Thoracic aorta (tissue), 2 donors: ENCODE data around the gene PCDH9. TPM values are rescaled to one million over a fixed set of nuclear protein-coding genes. Genes with fewer than 3 reads are reported as not detected.

ENCODE experiments used
- ATAC-seq: fragments of 150-250 bp; one replicate; pipeline ENCODE4 v1.8.0; 2017; ENCODE audit warnings: low read depth; ENCODE audit not compliant: insufficient number of reproducible peaks, low FRiP score
- DNase-seq: peaks from one replicate; pipeline ENCODE4 v3.0.0-alpha.2; 2020; ENCODE audit warnings: low spot score
- H3K27ac ChIP-seq, 2 donors: fragments of 200-600 bp; sonication (generic); 1 replicate in 1 of 2; 2 replicates in 1 of 2; pipeline ENCODE4 v1.5.1; 2016; ENCODE audit warnings: mild to moderate bottlenecking in 2 of 2, moderate library complexity in 2 of 2
- H3K27me3 ChIP-seq: fragments of 200-600 bp; sonication (generic); replicated peaks from 2 replicates; pipeline ENCODE4 v1.6.0; 2016; ENCODE audit warnings: mild to moderate bottlenecking; ENCODE audit not compliant: insufficient read depth
- H3K36me3 ChIP-seq: fragments of 200-600 bp; sonication (generic); one replicate; pipeline ENCODE4 v1.5.1; 2016
- H3K4me1 ChIP-seq, 2 donors: fragments of 200-600 bp; sonication (generic); 1 replicate in 1 of 2; 2 replicates in 1 of 2; pipeline versions ENCODE4 v1.5.1 to v1.6.0; 2016; ENCODE audit warnings: low read depth in 2 of 2, mild to moderate bottlenecking in 1 of 2; ENCODE audit not compliant: control insufficient read depth in 1 of 2
- H3K4me3 ChIP-seq: fragments of 200-600 bp; sonication (generic); 2 replicates; pipeline ENCODE4 v1.5.1; 2016; ENCODE audit warnings: mild to moderate bottlenecking
- H3K9me3 ChIP-seq: fragments of 200-600 bp; sonication (generic); 2 replicates; pipeline ENCODE4 v1.5.1; 2016
- CTCF ChIP-seq: fragments of 200-600 bp; sonication (generic); IDR thresholded peaks from one replicate; pipeline ENCODE4 v1.5.1; 2019; ENCODE audit warnings: antibody characterized with exemption
- total RNA-seq, 2 donors: library from RNA; depleted of rRNA; stranded (reverse); fragments of >200 nt; gene quantifications; one replicate each; pipeline versions ENCODE4 v1.1.0 to v1.2.3, GENCODE V29; 2016

The PCDH9 gene
- total RNA-seq, 2 donors from 2014 or later = 12.3 to 15.3 TPM

GRCh38 chr13:66981912-66982311, 248.2 kb downstream of the PCDH9 start:
- no peak for TF ChIP-seq CTCF
- Histone ChIP-seq H3K36me3 (no peaks in the 10 kb centered on the region), H3K27ac (no peak overlapping the region), H3K27me3 (no peaks in the 10 kb centered on the region), H3K4me3 (no peak overlapping the region), H3K4me1 (no peaks in the 10 kb centered on the region), H3K9me3 (no peaks in the 10 kb centered on the region)
- ATAC-seq = no peak
- no peak for DNase-seq

- H3K27ac ChIP-seq = no peak overlapping the region
- H3K27me3 ChIP-seq = no peaks in the 10 kb centered on the region
- no peak overlapping the region for H3K4me3 ChIP-seq
- no peaks in the 10 kb centered on the region for H3K4me1 ChIP-seq
- no peak for TF ChIP-seq CTCF
- no peaks in the 10 kb centered on the region for H3K9me3 ChIP-seq
- no peaks in the 10 kb centered on the region for H3K36me3 ChIP-seq
- DNase-seq (no peak), ATAC-seq (no peak)
Measured at GRCh38 chr13:66977161-66977560, 253.0 kb downstream of the PCDH9 start.

GRCh38 chr13:66974889-66975288, 255.2 kb downstream of the PCDH9 start:
- no peak for ATAC-seq
- H3K36me3 ChIP-seq = no peaks in the 10 kb centered on the region
- H3K4me3 ChIP-seq = no peak overlapping the region
- DNase-seq = no peak
- no peak for TF ChIP-seq CTCF
- no peaks in the 10 kb centered on the region for H3K27me3 ChIP-seq
- no peak overlapping the region for H3K27ac ChIP-seq
- no peaks in the 10 kb centered on the region for H3K9me3 ChIP-seq
- H3K4me1 ChIP-seq = no peaks in the 10 kb centered on the region

- H3K27ac ChIP-seq = no peak overlapping the region
- ATAC-seq = no peak
- H3K4me1 ChIP-seq = no peaks in the 10 kb centered on the region
- H3K9me3 ChIP-seq = no peaks in the 10 kb centered on the region
- H3K4me3 ChIP-seq = no peak overlapping the region
- DNase-seq = no peak
- H3K27me3 ChIP-seq = no peaks in the 10 kb centered on the region
- H3K36me3 ChIP-seq = no peaks in the 10 kb centered on the region
- TF ChIP-seq CTCF = no peak
Measured at GRCh38 chr13:66974174-66974573, 256.0 kb downstream of the PCDH9 start.

- Histone ChIP-seq H3K27ac (no peak overlapping the region), H3K4me1 (no peaks in the 10 kb centered on the region), H3K36me3 (no peaks in the 10 kb centered on the region), H3K4me3 (no peak overlapping the region), H3K27me3 (no peaks in the 10 kb centered on the region), H3K9me3 (no peaks in the 10 kb centered on the region)
- TF ChIP-seq CTCF = no peak
- DNase-seq (no peak), ATAC-seq (no peak)
Measured at GRCh38 chr13:66972659-66973058, 257.5 kb downstream of the PCDH9 start.
